PFSK-1 (cell line): Measurements from ENCODE around the gene AMELX.

Experiments
- FOXP2 ChIP-seq: optimal IDR thresholded peaks from 2 replicates; pipeline ENCODE3; 2011; ENCODE audit warnings: borderline replicate concordance, control low read depth, inconsistent platforms; ENCODE audit not compliant: insufficient read depth; ENCODE audit errors: extremely low read length, extremely low read depth
- POLR2AphosphoS5 ChIP-seq: IDR thresholded peaks from 2 replicates; pipeline ENCODE4 v1.6.1; 2012; ENCODE audit warnings: low read depth, mild to moderate bottlenecking, control low read depth, low read length, moderate library complexity
- SIN3A ChIP-seq: IDR thresholded peaks from 2 replicates; pipeline ENCODE4 v1.6.1; 2012; ENCODE audit warnings: mild to moderate bottlenecking, low read length, moderate library complexity, borderline replicate concordance; ENCODE audit not compliant: insufficient read depth
- TAF1 ChIP-seq: IDR thresholded peaks from 2 replicates; pipeline ENCODE4 v1.6.1; 2012; ENCODE audit warnings: low read length, control low read depth, borderline replicate concordance; ENCODE audit not compliant: insufficient read depth
- TF ChIP-seq, protein P1 (sequence below), 2 experiments: IDR thresholded peaks; 2 replicates each; pipeline versions ENCODE4 v1.6.1 to v1.8.0; 2011 to 2012; ENCODE audit warnings: low read depth in 2 of 2, low read length in 2 of 2, control low read depth in 1 of 2, inconsistent platforms in 1 of 2, mild to moderate bottlenecking in 1 of 2, moderate library complexity in 1 of 2; ENCODE audit not compliant: insufficient read depth in 1 of 2

The AMELX gene

DNA sequence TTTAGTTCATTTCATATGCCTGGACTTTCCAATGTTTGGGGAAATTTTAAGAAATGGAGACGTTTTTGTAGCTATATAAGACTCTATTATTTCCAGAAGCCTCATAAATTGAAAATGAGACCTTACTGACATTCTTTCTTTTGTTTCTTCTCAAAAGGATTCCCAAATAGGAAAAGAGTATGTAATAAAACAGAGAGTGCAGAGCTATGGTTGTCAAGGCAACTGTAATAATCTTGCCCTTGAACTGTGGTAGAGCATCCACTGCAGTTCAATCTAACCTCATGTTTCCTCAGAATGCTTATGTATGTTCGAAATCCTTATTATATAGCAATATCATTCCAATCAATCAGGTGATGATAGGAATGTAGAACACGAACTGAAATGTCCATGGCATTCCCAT is 54.1 kb downstream of the AMELX start:
- TF ChIP-seq FOXP2 (no peak), TAF1 (no peak), POLR2AphosphoS5 (no peak), SIN3A (no peak)
- TF ChIP-seq, protein P1, sequence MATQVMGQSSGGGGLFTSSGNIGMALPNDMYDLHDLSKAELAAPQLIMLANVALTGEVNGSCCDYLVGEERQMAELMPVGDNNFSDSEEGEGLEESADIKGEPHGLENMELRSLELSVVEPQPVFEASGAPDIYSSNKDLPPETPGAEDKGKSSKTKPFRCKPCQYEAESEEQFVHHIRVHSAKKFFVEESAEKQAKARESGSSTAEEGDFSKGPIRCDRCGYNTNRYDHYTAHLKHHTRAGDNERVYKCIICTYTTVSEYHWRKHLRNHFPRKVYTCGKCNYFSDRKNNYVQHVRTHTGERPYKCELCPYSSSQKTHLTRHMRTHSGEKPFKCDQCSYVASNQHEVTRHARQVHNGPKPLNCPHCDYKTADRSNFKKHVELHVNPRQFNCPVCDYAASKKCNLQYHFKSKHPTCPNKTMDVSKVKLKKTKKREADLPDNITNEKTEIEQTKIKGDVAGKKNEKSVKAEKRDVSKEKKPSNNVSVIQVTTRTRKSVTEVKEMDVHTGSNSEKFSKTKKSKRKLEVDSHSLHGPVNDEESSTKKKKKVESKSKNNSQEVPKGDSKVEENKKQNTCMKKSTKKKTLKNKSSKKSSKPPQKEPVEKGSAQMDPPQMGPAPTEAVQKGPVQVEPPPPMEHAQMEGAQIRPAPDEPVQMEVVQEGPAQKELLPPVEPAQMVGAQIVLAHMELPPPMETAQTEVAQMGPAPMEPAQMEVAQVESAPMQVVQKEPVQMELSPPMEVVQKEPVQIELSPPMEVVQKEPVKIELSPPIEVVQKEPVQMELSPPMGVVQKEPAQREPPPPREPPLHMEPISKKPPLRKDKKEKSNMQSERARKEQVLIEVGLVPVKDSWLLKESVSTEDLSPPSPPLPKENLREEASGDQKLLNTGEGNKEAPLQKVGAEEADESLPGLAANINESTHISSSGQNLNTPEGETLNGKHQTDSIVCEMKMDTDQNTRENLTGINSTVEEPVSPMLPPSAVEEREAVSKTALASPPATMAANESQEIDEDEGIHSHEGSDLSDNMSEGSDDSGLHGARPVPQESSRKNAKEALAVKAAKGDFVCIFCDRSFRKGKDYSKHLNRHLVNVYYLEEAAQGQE (IDR thresholded peaks at IDR 0.05; ENCODE audit: insufficient read depth in 1 of 2, low read depth in 2 of 2, low read length in 2 of 2) = no peak

DNA sequence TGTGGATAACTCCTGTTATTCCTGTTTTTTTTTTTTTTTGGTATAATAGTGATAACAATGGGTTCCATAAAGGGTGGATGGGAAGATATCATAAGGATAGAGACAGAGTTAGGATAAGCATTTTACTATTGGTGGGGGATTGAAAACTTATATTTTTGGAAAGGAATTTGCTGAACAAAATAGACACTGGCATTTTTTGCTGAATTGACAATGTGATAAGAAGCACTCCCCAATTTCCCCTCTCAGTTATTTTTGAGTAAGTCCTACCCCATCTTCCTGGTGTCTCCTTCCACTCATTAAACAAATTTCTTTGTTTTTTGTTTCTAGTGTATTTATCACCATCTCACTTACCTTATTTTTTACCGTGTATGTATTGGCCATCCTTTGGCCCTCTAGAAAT is 55.8 kb downstream of the AMELX start:
- TF ChIP-seq, protein P1 (IDR thresholded peaks at IDR 0.05; ENCODE audit: insufficient read depth in 1 of 2, low read depth in 2 of 2, low read length in 2 of 2) = no peak
- TF ChIP-seq TAF1 = no peak
- no peak for TF ChIP-seq FOXP2
- TF ChIP-seq SIN3A = no peak
- no peak for TF ChIP-seq POLR2AphosphoS5

DNA sequence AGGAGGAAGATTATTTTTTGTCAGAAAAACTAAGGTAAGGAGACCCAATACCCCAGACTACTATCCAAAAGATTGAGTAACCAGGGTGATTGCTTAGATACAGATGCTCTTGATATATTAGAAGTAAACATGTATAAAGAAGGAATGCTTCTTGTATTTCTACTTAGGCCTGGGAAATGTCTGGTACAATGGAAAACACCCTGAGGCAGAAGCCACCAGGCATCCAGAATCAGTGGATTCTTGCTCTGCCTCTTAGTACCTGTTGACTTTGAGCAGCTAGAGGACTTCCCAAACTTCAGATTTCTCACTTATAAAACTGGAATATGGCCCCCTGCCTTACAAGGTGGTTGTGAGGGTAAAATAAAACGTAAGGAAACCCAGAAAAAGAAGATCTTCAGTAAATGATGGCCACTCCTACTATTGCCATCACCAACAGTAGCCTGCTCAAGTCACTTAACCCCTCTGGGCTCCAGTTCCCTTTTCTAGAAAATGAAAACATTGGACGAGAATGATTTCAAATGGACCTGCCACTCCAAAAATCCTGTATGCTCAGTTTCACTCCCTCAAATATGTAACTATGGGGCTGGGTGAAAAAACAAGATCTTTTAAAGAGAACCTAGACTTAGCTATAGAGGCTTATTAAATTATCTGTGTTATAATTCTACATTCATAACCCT is 56.6 kb downstream of the AMELX start:
- TF ChIP-seq TAF1 (no peak), FOXP2 (no peak), POLR2AphosphoS5 (no peak), SIN3A (no peak)
- TF ChIP-seq, protein P1 (IDR thresholded peaks at IDR 0.05; ENCODE audit: insufficient read depth in 1 of 2, low read depth in 2 of 2, low read length in 2 of 2) = no peak
